Kidney (tissue), 14 donors: Measurements from ENCODE around the gene SCO2. TPM values are rescaled to one million over a fixed set of nuclear protein-coding genes. Genes with fewer than 3 reads are reported as not detected.

Source experiments
- DNase-seq, 5 donors: peaks; one replicate each; pipeline ENCODE4 v3.0.0-alpha.2; 2013 to 2020
- FAIRE-seq: peaks from 2 replicates; lab custom pipeline; 2012; peaks lifted over from hg19 to GRCh38; lab: Jason Lieb, UNC
- H3K27ac ChIP-seq, 2 donors: one replicate each; pipeline ENCODE4 v1.7.0; 2013; ENCODE audit warnings: low read depth in 2 of 2, low read length in 2 of 2, inconsistent platforms in 1 of 2
- H3K27me3 ChIP-seq: one replicate; pipeline ENCODE4 v1.7.1; 2013; ENCODE audit warnings: low read length, inconsistent platforms; ENCODE audit not compliant: control insufficient read depth, insufficient read depth
- H3K36me3 ChIP-seq, 3 donors: one replicate each; pipeline versions ENCODE4 v1.7.0 to v1.7.1; 2013; ENCODE audit warnings: low read length in 3 of 3, control low read depth in 1 of 3, inconsistent platforms in 1 of 3; ENCODE audit not compliant: insufficient read depth in 3 of 3, control insufficient read depth in 2 of 3
- H3K4me1 ChIP-seq, 3 donors: one replicate each; pipeline versions ENCODE4 v1.7.0 to v1.7.1; 2013; ENCODE audit warnings: low read length in 3 of 3, inconsistent platforms in 1 of 3, low read depth in 1 of 3; ENCODE audit not compliant: control insufficient read depth in 2 of 3, insufficient read depth in 2 of 3
- H3K4me3 ChIP-seq, 3 donors: one replicate each; pipeline versions ENCODE4 v1.7.0 to v1.8.1; 2013; ENCODE audit warnings: low read length in 3 of 3, control low read depth in 1 of 3, inconsistent platforms in 1 of 3
- H3K9ac ChIP-seq, 3 donors: one replicate each; pipeline versions ENCODE4 v1.7.0 to v1.7.1; 2013; ENCODE audit warnings: low read length in 3 of 3, control low read depth in 1 of 3, inconsistent platforms in 1 of 3
- H3K9me3 ChIP-seq, 3 donors: one replicate each; pipeline versions ENCODE4 v1.7.0 to v1.7.1; 2013; ENCODE audit warnings: low read length in 3 of 3, control low read depth in 1 of 3, inconsistent platforms in 1 of 3; ENCODE audit not compliant: control insufficient read depth in 2 of 3, insufficient read depth in 1 of 3
- intact Hi-C: fragments of 100-400 bp; cut with DNase I; formaldehyde crosslinking; loops from one replicate; pipeline ENCODE4 v1.11.1; 2022
- polyA plus RNA-seq: library from polyadenylated mRNA; stranded (reverse); fragments of 350-450 nt; fragmentation: Illumina TruSeq; extraction: RNeasy Lipid Tissue Mini Kit (QIAGEN cat#74804); gene quantifications from one replicate; pipeline ENCODE4 v1.2.3, GENCODE V29; 2014; ENCODE audit warnings: low read depth, low replicate concordance; ENCODE audit not compliant: insufficient read depth
- total RNA-seq: library from RNA; stranded (reverse); fragmentation: NEBNext Ultra II Directional; extraction: Animal tissue kit (Norgen Biotek cat#: 25700); gene quantifications from one replicate; pipeline ENCODE4 v1.2.1, GENCODE V29; 2021
- TF ChIP-seq, protein P1 (sequence below): IDR thresholded peaks from 3 replicates; pipeline ENCODE4 v1.5.1; 2012; ENCODE audit warnings: mild to moderate bottlenecking, moderate library complexity, borderline replicate concordance; ENCODE audit not compliant: insufficient read depth; ENCODE audit errors: extremely low read depth
- donor health status: control.
- donor health status: control.
- donor health status: control.
- donor health status: control.
- donor health status: control.
- donor health status: DM: yes; HTN: yes; CAD: no.
- donor health status: Normal renal cell carcinoma (clear cell type).

Gene SCO2
- total and polyA plus RNA-seq, 2 donors from 2014 or later, result 1.1 to 4.1 TPM

DNA sequence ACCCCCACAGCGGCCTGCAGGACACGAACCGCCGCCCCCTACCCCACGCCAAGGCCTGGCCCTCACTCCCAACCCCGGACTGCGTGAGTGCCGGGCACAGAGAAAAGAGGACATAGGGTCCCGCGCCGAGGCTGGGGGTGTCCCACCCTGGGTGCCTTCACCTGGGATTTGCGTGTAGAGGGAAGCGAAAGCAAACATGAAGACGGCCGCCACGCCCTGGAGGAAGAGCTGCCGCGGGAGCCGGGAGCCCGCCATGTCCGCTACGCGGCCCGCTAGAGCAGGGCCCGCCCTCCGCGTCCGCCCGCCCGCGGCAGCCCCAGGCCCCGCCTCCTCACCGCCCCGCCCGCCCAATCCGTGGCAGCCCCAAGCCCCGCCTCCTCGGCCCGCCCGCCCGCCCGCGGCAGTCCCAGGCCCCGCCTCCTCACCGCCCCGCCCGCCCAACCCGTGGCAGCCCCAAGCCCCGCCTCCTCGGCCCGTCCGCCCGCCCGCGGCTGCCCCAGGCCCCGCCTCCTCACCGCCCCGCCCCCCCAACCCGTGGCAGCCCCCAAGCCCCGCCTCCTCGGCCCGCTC is 17.9 kb downstream of the SCO2 start, which contains the start of gene LMF2:
LMF2 (minus strand) TSS at position 282 of the 570 bp plus-strand sequence; CDS start at position 255, 27 bp downstream.
- FAIRE-seq, result no peak
- peaks cover 2 to 13% (median 13%) of the 10 kb centered on the region in 3 donors for H3K4me1 ChIP-seq
- TF ChIP-seq, protein P1, sequence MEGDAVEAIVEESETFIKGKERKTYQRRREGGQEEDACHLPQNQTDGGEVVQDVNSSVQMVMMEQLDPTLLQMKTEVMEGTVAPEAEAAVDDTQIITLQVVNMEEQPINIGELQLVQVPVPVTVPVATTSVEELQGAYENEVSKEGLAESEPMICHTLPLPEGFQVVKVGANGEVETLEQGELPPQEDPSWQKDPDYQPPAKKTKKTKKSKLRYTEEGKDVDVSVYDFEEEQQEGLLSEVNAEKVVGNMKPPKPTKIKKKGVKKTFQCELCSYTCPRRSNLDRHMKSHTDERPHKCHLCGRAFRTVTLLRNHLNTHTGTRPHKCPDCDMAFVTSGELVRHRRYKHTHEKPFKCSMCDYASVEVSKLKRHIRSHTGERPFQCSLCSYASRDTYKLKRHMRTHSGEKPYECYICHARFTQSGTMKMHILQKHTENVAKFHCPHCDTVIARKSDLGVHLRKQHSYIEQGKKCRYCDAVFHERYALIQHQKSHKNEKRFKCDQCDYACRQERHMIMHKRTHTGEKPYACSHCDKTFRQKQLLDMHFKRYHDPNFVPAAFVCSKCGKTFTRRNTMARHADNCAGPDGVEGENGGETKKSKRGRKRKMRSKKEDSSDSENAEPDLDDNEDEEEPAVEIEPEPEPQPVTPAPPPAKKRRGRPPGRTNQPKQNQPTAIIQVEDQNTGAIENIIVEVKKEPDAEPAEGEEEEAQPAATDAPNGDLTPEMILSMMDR, result no peak
- H3K4me3 ChIP-seq, result peak within 1 kb of the TSS; percentile 73 to 83 (median 78)
- H3K9me3 ChIP-seq, result no peaks in the 10 kb centered on the region
- DNase-seq, result peak in 1 of 5 donors; percentile 98
- no peaks in the 10 kb centered on the region for H3K27me3 ChIP-seq
- H3K9ac ChIP-seq, result peak within 1 kb of the TSS; percentile 62 to 74 (median 66)
- peaks cover 0 to 10% (median 0%) of the 10 kb centered on the region in 3 donors for H3K36me3 ChIP-seq
- intact Hi-C loops, result no loop called here
- H3K27ac ChIP-seq, result peak within 1 kb of the TSS; percentile 88 to 91

DNA sequence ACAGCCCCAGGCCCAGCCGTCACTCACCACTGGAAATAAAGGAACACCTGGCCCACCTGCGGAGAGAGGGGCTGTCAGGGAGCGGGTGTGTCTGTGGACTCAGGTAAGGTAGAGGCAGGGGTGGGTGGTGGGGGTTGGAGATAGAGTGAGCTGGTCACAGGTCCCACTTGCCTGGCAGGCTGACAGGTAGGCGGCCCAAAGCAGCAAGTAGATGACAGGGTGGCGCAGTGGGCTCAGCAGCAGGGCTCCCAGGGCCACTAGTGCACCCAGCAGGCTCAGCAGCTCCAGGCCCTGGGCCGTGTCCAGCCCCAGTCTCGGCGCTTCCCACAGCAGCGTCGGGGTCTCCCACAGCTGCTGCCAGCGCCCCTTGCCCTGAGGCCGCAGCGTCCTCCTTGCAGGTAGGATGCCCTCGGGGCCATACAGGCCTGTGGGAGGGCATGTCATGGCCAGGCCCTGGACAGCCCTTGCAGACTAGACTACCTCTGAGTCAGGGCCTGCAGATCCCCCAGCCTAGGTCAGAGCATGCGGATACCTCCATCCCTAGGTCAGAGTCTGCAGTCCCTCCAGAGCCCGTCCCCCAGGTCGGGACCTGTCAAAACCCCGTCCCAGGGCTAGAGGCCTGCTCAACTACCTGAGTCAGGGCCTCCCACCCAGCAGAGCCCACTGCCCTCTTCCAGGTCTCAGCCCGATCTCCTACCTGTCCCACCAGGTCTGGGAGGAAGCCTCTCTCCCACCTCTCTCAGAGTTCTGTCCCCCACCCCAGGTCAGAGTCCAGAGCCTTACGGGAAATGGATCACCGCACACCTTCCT is 18.6 kb downstream of the SCO2 start:
- Histone ChIP-seq H3K9me3 (no peaks in the 10 kb centered on the region), H3K27me3 (no peaks in the 10 kb centered on the region), H3K4me3 (peak overlapping the region; percentile 73 to 83 (median 78)), H3K4me1 (peaks cover 2 to 13% (median 13%) of the 10 kb centered on the region in 3 donors), H3K36me3 (peaks cover 0 to 10% (median 0%) of the 10 kb centered on the region in 3 donors), H3K9ac (peak overlapping the region; percentile 62 to 74 (median 66)), H3K27ac (peak overlapping the region; percentile 29 to 85)
- FAIRE-seq, result no peak
- TF ChIP-seq, protein P1, result no peak
- intact Hi-C loops, result no loop called here
- DNase-seq, result no peak

DNA sequence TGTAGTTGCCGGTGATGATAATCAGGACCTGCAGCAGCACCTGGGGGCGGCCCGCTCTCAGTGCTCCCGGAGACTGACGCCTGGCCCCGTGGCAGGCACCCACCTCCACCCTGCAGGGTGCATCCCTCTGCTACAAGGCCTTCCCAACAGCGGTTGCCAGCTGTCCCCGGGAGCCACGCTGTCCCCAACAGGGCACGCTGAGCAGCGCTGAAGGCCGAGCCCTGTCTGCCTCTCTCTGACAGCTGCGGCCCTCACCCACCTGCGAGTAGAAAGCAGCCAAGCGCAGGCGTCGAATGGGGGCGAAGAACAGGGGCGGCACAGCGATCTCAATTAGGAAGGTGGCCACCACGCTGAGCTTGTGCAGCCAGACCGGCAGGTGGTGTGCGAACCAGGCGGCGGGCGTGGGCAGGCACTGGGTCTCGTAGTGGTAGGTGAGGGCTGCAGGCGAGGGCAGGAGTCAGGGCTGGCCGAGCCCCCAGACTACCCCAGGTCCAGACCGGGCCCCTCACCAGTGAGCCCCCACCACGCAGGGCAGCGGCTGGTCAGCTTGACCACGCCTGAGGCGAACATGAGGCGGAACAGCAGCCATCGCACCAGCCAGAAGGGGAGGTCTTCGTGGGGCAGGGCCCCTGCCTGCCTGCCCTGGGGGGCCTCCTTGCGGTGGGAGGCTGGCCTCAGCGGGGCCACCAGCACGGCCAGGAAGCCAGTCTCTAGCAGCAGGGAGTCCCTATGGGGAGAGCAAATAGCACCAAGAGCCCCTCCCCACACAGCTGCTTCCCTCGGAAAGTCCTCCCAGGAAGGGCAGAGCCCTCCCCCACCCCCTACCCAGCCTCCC is 19.4 kb downstream of the SCO2 start:
- Histone ChIP-seq H3K27ac (no peak overlapping the region), H3K27me3 (no peaks in the 10 kb centered on the region), H3K4me1 (peaks cover 2 to 13% (median 13%) of the 10 kb centered on the region in 3 donors), H3K9ac (peak overlapping the region in 1 of 3 donors; percentile 74), H3K4me3 (peak overlapping the region in 1 of 3 donors; percentile 83), H3K9me3 (no peaks in the 10 kb centered on the region), H3K36me3 (peaks cover 0 to 10% (median 0%) of the 10 kb centered on the region in 3 donors)
- FAIRE-seq, result no peak
- DNase-seq, result peak in 2 of 5 donors; percentile 82 to 85
- TF ChIP-seq, protein P1, result no peak
- intact Hi-C loops, result no loop called here
